GM18909 (cell line): ENCODE data around the gene PACSIN2.
"Not testable (repeated sequence)": the region's sequence is repeated elsewhere in the genome, so short reads cannot be mapped to it uniquely, and the experiment has no call there.

Experiments used
- ATAC-seq: cut with Tn5 transposase; IDR thresholded peaks from one replicate; pipeline ENCODE4 v1.9.1; 2021; ENCODE audit warnings: mild to moderate bottlenecking; ENCODE audit not compliant: unreplicated experiment, poor library complexity

Gene PACSIN2

DNA sequence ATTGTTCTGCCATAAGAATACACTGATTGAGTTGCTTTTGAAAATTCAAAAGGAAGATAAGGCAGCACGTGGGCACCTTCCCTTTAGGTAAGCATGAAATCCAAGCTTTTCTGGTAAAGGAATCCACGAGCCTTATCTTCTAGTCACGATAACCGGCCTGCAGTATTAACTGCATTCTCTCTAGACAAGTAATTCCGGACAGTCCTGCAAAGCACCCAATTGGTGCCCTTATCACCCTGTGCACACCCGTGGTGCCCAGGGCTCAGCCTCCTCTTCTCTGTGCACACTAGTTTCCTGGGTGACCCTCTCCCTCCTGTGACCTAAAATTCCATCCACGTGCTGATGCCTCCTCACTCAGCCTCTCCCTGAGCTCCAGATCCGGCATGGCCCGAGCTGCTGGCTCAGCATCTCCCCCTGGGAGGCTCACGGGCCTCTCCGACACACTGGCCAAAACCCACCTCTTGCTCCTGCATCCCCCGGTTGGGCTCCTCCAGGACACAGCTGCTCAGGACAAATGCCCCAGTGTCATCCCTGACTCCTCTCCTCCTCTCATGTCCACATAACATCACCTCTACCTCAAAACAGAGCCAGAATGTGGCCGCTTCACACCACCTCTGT is 63.7 kb downstream of the PACSIN2 start:
- no peak for ATAC-seq

DNA sequence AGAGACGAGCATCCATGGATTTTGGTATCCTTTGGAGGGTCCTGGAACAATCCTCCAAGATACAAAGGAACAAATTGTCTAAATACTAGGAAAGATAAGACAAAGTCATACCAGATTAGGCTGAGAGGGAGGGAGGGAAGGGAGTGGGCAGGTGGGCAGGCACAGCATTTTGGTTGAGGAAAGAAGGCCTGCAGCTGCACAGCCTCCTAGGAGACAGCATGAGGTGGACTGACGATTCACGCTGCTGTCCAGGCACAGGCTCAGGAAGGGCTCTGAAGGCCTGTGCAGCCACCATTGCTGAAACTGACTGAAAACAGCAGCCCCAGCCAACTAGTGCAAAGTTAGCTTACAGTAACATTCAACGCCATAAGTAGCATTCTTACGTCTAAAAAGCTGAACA is 64.7 kb downstream of the PACSIN2 start:
- no peak for ATAC-seq

DNA sequence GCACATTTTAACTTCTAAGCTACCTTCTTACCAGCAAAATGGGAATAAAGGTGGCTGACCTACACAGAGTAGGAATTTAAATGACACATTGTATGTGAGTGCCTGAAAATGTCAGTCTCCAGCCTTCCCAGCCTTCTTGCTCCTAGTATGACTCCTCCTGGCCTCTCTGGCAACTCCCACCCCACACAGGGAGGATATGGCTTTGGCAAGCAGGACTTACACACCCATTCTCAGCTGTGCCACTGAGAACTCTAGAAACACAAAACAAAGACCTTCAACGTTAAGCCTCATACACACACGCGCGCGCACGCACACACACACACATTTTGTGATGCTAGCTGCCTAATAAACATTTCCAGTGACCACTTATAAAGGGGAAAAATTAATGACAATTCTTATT is 65.8 kb downstream of the PACSIN2 start:
- no peak for ATAC-seq

DNA sequence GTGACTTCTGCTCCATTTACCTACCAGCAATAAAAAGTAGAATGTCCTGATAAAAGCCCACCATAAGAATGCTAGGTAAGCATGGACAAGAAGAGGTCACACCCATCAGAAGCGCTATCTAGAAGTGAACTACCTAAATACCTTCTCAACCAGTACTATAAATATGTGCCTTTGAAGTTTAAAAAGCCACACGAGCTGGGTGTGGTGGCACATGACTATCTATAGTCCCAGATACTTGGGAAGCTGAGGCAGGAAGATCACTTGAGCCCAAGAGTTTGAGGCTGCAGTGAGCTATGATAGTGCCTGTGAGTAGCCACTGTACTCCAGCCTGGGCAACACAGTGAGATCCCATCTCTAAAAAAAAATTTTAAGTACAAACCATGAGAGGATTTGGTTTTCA is 66.7 kb downstream of the PACSIN2 start:
- no peak for ATAC-seq

DNA sequence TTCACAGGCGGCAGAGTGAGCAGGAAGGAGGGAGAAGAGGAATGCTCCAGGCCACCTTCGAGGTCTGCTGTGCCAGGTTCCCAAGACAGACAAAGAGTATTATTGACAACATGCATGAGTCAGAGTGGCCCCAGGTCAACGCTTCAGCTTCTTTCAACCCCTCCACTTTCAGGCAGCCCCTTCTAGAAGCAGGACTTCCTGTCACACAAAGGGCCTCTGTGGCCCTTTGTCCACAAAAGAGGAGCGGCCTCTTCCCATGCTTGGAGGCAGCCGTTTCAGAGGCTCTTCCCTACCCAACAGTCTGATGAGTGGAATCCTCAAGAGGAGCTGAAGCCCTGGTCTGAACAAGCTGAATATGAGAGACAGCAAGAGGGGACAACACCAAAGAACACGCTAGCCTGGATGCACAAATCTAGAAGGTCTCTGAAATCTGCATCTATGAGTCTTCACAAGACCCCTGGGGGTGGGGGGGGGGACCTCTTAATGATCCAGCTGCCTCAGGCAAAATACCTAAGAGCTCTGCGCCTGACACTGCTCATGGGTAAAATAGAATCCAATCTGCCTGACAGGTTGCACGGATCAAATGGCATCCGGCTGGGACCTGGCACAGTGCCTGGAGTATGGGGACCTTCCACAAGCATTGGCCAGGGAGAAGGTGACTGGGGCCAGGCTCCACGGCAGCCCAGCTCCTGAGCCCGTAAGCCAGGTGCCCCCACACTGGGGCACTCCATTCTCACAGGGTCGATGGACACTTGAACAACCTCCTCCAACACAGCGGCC is 67.5 kb downstream of the PACSIN2 start:
- no peak for ATAC-seq

DNA sequence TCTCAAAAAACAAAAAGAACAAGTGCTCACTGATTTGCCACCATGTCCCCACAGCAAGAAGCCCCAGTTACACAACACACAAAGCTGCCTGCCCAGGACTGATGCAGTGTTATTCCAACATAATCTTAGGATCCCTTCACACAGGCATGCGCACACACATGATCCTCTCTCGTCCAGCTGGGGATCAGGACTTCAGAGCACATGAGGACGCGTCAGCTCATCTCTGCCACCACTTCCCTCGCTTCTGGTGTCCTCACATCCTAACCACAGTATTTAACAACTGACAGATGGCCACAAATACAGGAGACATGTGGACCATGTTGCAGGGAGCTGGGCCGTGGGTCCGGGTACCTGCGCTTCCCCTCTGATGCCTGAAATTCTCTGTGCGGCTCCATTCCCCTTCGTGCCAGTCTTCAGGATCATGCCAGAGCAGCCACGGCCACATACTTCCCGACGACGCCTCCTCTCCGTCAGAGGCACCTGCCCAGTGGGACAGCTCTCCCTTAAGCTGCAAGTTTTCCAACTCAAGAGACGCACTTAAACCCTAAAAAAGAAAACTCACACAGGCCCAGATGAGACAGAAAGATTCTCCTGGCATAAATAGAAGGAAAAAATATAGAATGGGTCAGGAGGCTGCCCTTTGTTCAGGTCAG is 68.3 kb downstream of the PACSIN2 start:
- no peak for ATAC-seq

DNA sequence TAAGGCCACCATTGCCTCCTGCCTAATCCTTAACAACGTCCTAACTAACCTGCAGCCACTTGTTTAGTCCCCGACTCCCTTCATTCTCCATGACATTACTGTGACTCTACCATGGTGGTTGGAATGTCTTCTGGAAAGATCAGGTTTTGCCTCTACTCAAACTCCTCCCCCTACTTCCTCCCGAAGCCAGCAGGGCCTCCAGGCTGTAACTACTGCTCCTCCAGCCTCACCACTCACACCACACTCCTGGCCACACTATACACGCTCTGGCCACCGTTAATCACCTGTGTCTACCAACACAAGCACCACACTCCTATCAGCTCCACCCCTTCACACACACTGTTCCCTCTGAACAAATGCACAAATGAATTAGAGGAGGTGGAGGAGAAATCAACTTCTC is 69.2 kb downstream of the PACSIN2 start:
- no peak for ATAC-seq

DNA sequence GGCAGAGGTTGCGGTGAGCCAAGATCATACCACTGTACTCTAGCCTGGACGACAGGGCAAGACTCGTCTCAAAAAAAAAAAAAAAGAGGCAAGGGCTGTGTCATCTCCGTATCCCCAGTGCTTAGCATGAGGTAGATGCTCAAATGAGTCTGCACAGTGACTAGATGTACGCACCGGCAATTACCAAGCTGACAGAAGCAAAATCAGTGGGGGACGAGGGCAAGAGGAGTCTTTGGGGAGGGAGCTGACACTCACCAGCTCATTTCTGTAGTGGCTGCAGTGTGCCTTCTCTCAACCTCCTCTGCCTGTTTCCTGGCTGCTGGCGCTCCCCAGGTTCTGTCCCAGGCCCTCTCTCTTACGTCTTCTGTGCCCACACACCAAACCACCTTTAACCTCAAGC is 69.9 kb downstream of the PACSIN2 start:
- ATAC-seq: no peak

DNA sequence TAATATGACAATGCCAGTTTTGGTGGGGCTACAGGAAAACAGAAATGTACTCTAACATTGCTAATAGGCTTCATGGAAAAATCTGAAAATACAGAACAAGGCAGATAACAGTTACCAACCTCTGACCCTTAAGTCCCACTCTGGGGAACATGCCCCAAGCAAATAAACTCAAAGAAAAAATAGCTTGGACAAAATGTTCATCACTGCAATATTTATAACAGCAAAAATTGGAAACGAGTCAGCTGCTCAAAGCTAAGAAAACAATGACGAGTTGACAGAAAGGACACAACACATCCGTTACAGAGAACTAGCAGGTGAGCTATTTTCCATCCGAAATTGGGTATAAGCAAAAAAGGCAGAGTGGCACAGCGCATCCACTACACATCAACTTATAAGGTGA is 70.5 kb downstream of the PACSIN2 start:
- no peak for ATAC-seq

GRCh38 chr22:42943981-42944380 is 71.0 kb downstream of the PACSIN2 start:
- no peak for ATAC-seq

DNA sequence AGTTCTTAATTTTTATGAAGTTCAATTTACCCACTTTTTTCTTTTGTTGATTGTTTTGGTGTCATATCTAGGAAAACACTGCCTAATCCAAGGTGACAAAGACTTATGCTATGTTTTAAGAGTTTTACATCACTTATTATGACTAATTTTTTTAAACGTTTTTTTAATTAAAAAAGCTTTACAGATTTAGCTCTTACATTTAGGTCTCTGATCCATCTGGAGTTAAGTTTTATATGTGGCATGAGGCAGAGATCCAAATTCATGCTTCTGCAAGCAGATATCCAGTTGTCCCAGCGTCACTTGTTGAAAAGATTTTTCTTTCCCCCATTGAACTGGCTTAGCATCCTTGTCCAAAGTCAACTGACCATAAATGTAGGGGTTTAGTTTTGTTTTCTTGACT is 72.6 kb downstream of the PACSIN2 start:
- no peak for ATAC-seq

DNA sequence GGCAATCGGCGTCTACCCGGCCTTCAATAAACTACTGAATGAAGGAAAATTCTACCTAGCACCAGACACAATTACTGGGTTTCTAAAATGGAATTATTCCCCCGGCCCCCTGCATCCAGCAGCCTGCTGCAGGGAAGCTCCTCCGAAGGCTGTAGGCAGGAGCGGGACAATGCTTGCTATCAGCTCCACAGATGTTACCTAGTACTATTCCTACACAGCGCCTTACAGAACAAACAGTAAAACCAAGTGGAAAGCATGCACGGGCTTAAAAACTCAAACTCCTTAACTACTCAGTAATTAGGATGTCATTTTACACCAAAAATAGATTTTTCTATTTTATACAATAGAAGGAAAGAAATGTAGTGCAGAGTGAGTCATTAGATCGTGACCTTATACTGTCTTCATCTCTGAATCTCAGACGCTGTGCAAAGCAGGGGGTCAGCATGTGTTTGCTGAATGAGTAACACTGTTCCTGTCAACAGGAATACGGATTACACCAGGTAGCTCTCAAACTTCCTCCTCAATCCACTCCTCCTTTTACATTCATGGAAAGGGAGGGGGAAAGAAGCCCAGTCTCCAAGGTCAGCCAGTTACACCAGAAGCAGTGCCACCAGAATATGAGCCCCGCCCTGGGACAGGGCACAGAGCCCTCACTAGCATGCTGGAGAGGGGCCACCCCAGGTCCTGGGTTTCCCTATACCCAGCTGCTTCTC is 74.9 kb downstream of the PACSIN2 start:
- ATAC-seq: no peak

DNA sequence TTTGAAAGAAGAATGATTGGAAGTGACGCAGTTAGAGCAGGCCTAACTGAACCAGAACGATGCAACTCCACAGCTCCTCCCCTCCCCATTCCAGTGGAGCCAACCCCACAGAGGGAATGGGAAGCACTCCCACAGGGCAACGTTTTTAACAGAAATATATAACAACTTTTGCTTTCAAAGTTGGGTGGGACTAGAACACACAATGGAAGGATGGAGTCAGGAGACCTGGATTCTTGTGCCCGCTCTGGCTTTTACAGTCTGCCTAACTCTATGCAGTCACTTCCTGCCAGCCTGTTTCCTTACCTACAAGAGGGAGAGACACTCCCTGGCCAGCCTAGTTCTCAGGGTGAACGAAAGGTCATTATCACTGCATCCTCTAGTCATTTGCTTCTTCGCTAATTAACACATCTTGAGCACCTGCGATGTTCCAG is 75.5 kb downstream of the PACSIN2 start:
- ATAC-seq: no peak

DNA sequence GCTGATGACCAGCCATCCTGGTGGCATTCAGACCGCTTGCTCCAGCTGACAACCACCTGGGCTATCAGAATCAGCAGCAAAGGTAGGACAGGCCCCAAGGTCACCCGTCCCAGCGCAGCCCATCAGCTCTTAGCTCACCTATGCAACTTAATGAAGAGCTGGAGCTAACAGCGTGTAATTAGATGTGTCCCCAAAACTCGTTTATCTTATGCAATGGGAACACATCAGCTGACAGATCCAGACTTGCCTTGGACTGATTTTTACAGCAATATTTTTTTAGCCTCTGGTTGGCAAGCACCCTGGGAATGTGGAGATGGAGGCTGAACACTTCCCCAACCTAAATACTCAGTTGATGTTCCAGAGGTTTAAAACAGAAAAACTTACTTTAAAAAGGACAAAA is 76.0 kb downstream of the PACSIN2 start:
- no peak for ATAC-seq

- no peak for ATAC-seq
These were observed 76.5 kb downstream of the PACSIN2 start for GRCh38 chr22:42938449-42938848.

DNA sequence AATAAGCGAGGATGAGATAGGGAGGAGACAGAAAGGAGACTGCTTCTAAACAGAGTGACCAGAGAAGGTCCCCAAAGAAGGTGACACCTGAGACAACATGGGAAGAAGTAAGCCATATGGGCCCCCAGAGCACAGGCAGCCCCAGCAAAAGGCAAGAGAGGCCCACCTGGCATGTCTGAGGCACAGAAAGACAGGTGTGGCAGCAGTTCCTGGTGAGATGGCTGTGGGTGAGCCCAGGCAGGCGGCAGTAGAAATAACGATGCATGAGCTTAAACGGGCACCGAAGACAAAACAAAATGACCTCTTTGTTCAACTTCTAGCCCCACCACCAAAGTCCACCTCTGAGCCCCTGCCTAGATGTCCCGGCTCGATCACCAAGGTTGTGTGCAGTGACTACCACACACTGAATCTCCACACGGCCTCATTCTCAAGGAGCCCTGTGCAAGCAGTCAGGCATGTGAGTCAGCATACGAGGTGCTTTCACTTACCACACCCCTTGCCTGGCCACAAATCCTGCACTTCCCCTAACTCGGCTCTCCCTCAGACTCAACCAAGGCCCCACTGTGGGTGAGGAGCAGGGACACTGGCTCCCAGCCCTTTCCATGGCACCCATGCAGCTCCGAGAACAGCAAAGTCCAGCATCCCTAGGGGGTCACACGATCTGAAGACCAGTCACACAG is 77.6 kb downstream of the PACSIN2 start:
- no peak for ATAC-seq

- not testable (repeated sequence) for ATAC-seq
These were observed 78.3 kb downstream of the PACSIN2 start for GRCh38 chr22:42936680-42937079.

GRCh38 chr22:42934338-42934737 is 80.6 kb downstream of the PACSIN2 start:
- ATAC-seq: no peak

DNA sequence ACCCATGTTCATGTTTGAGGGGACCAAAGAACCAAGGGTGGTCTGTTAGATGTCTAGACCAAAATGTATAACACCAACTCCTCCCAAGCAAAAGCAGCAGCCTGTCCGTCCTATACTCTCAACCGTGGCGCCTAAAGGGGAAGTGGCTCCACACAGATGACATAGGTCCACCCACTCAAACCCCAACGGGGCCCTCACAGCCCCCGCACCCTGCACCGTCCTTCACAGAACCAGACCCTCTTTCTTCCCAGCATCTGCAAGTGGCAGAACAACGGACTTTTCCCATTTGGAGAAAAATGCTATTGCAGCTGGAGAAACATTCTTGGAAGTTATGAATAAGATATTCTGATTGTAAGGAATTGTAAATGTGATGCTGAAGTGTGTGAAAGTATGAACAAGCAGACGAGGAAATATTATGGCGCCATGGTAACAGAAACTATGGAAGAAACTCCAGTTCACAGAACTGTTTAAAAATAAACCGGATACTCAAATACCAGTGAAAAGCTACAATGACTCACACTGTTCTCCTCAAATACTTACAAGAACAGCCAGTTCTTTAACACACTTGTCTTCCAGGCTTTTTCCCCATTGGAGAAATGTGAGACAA is 81.4 kb downstream of the PACSIN2 start:
- ATAC-seq: peak; percentile 41

GRCh38 chr22:42932857-42933484 is 82.0 kb downstream of the PACSIN2 start:
- ATAC-seq: no peak
